SK-N-SH (cell line): ENCODE results near the gene OBSCN. TPM values are rescaled to one million over a fixed set of nuclear protein-coding genes. Genes with fewer than 3 reads are reported as not detected.

Experiments
- CTCF ChIA-PET: fragments of 300-600, 350-600 bp; formaldehyde crosslinking; extraction: SDS; loops from one replicate; lab custom pipeline; 2021; lab: Yijun Ruan, JAX
- POLR2A ChIA-PET: fragments of 350-600 bp; sonication (Branson Sonifier 250); formaldehyde crosslinking; extraction: SDS; loops from one replicate; lab custom pipeline; 2020; ENCODE audit warnings: antibody characterized with exemption, inconsistent platforms; lab: Yijun Ruan, JAX
- DNase-seq: peaks from one replicate; pipeline ENCODE4 v3.0.0; 2012
- H2AFZ ChIP-seq: fragments of 200-600 bp; sonication (generic); 2 replicates; pipeline ENCODE4 v1.8.1; 2016; ENCODE audit warnings: antibody characterized with exemption, mild to moderate bottlenecking, low read depth
- H3F3A ChIP-seq: fragments of 200-600 bp; sonication (generic); replicated peaks from 2 replicates; pipeline ENCODE3; 2016; ENCODE audit warnings: antibody characterized with exemption, mild to moderate bottlenecking; ENCODE audit not compliant: insufficient read depth
- H3K27ac ChIP-seq, 2 experiments: fragments of 200-500 bp in 1 of 2; fragments of 200-600 bp in 1 of 2; sonication (Bioruptor generic) in 1 of 2; sonication (generic), shearing (Covaris generic) in 1 of 2; 2 replicates each; pipeline versions ENCODE4 v1.5.1 to v1.6.1; 2014 to 2016; ENCODE audit warnings: low read depth in 2 of 2, inconsistent platforms in 1 of 2, low read length in 1 of 2, mild to moderate bottlenecking in 1 of 2, mixed read lengths in 1 of 2
- H3K27me3 ChIP-seq: fragments of 200-600 bp; sonication (generic), shearing (Covaris generic); 2 replicates; pipeline ENCODE4 v1.6.1; 2016; ENCODE audit warnings: mixed run types; ENCODE audit not compliant: insufficient read depth
- H3K36me3 ChIP-seq, 2 experiments: fragments of 200-500 bp in 1 of 2; fragments of 200-600 bp in 1 of 2; sonication (Bioruptor generic) in 1 of 2; sonication (generic) in 1 of 2; replicated peaks in 1 of 2; 2 replicates each; pipeline versions ENCODE3 to v1.5.1; 2014 to 2016; ENCODE audit warnings: low read length in 1 of 2, mild to moderate bottlenecking in 1 of 2; ENCODE audit not compliant: insufficient read depth in 2 of 2, control insufficient read depth in 1 of 2
- H3K4me1 ChIP-seq, 2 experiments: fragments of 200-500 bp in 1 of 2; fragments of 200-600 bp in 1 of 2; sonication (Bioruptor generic) in 1 of 2; sonication (generic), shearing (Covaris generic) in 1 of 2; 2 replicates each; pipeline versions ENCODE4 v1.5.1 to v1.6.1; 2014 to 2016; ENCODE audit warnings: low read depth in 1 of 2, low read length in 1 of 2, mixed run types in 1 of 2; ENCODE audit not compliant: insufficient read depth in 2 of 2, control insufficient read depth in 1 of 2
- H3K4me2 ChIP-seq: fragments of 200-600 bp; sonication (generic), shearing (Covaris generic); 2 replicates; pipeline ENCODE4 v1.6.1; 2017; ENCODE audit warnings: mixed run types
- H3K4me3 ChIP-seq, 2 experiments: fragments of 200-500 bp in 1 of 2; fragments of 200-600 bp in 1 of 2; sonication (Bioruptor generic) in 1 of 2; sonication (generic), shearing (Covaris generic) in 1 of 2; 2 replicates each; pipeline versions ENCODE4 v1.5.1 to v1.8.1; 2014 to 2016; ENCODE audit warnings: low read depth in 2 of 2, inconsistent platforms in 1 of 2, low read length in 1 of 2, mild to moderate bottlenecking in 1 of 2, mixed read lengths in 1 of 2, moderate library complexity in 1 of 2
- H3K79me2 ChIP-seq: fragments of 200-600 bp; sonication (generic); 2 replicates; pipeline ENCODE4 v1.8.1; 2017; ENCODE audit warnings: mild to moderate bottlenecking; ENCODE audit not compliant: insufficient read depth
- H3K9ac ChIP-seq: fragments of 200-600 bp; sonication (generic); 2 replicates; pipeline ENCODE4 v1.6.1; 2017; ENCODE audit warnings: mixed run types
- H3K9me2 ChIP-seq: fragments of 200-600 bp; sonication (generic); 2 replicates; pipeline ENCODE4 v1.6.1; 2017; ENCODE audit warnings: mixed run types
- H3K9me3 ChIP-seq: fragments of 200-600 bp; sonication (generic); 2 replicates; pipeline ENCODE4 v1.6.1; 2017; ENCODE audit warnings: mixed run types, mild to moderate bottlenecking, moderate library complexity
- H4K20me1 ChIP-seq: fragments of 200-600 bp; sonication (generic); 2 replicates; pipeline ENCODE4 v1.6.1; 2017; ENCODE audit warnings: mild to moderate bottlenecking, mixed run types; ENCODE audit not compliant: insufficient read depth
- CHD2 ChIP-seq: fragments of 150-350 bp; IDR thresholded peaks from 2 replicates; pipeline ENCODE4 v1.6.1; 2018; ENCODE audit warnings: low read length; ENCODE audit not compliant: partially characterized antibody
- ELF1 ChIP-seq: IDR thresholded peaks from 2 replicates; pipeline ENCODE4 v1.4.0; 2012
- EP300 ChIP-seq, 2 experiments: IDR thresholded peaks; 2 replicates each; pipeline versions ENCODE4 v1.4.0 to v1.6.1; 2012; ENCODE audit warnings: borderline replicate concordance in 1 of 2, low read depth in 1 of 2, low read length in 1 of 2
- EZH2phosphoT487 ChIP-seq: fragments of 200-600 bp; sonication (generic); IDR thresholded peaks from 2 replicates; pipeline ENCODE4 v1.6.1; 2017; ENCODE audit warnings: low read depth, mixed run types, mild to moderate bottlenecking, antibody characterized with exemption, moderate library complexity, borderline replicate concordance
- FOSL2 ChIP-seq: IDR thresholded peaks from 2 replicates; pipeline ENCODE4 v1.4.0; 2012; ENCODE audit warnings: low read depth, mild to moderate bottlenecking, moderate library complexity, borderline replicate concordance
- FOXM1 ChIP-seq: IDR thresholded peaks from 2 replicates; pipeline ENCODE4 v1.4.0; 2012; ENCODE audit warnings: low read depth, mild to moderate bottlenecking
- NFIC ChIP-seq: IDR thresholded peaks from 2 replicates; pipeline ENCODE4 v1.4.0; 2012; ENCODE audit warnings: borderline replicate concordance
- NRF1 ChIP-seq: IDR thresholded peaks from 2 replicates; pipeline ENCODE4 v1.6.1; 2012; ENCODE audit warnings: low read depth, mild to moderate bottlenecking, low read length
- POLR2AphosphoS5 ChIP-seq: IDR thresholded peaks from 2 replicates; pipeline ENCODE4 v1.6.1; 2012; ENCODE audit warnings: low read depth, low read length
- RAD21 ChIP-seq: IDR thresholded peaks from 2 replicates; pipeline ENCODE4 v1.6.1; 2012; ENCODE audit warnings: mild to moderate bottlenecking, low read length
- RFX5 ChIP-seq: IDR thresholded peaks from 2 replicates; pipeline ENCODE4 v1.6.1; 2012; ENCODE audit warnings: mild to moderate bottlenecking, improper control_type of control experiment, low read length
- SMC3 ChIP-seq: IDR thresholded peaks from 2 replicates; pipeline ENCODE4 v1.6.1; 2012; ENCODE audit warnings: low read depth, low read length, improper control_type of control experiment
- TCF12 ChIP-seq: IDR thresholded peaks from 2 replicates; pipeline ENCODE4 v1.4.0; 2012
- TEAD4 ChIP-seq: IDR thresholded peaks from 2 replicates; pipeline ENCODE4 v1.4.0; 2012; ENCODE audit warnings: mild to moderate bottlenecking, borderline replicate concordance; ENCODE audit not compliant: insufficient read depth
- USF2 ChIP-seq: fragments of 150-350 bp; IDR thresholded peaks from 2 replicates; pipeline ENCODE4 v1.6.1; 2017; ENCODE audit warnings: antibody characterized with exemption, low read length, low read depth, borderline replicate concordance
- YY1 ChIP-seq: IDR thresholded peaks from 2 replicates; pipeline ENCODE4 v1.4.0; 2012; ENCODE audit warnings: low read depth, mild to moderate bottlenecking
- WGBS: methylation state at CpG from one replicate; pipeline ENCODE4 v1.1.6; 2017; ENCODE audit warnings: low lambda C conversion rate; 5-methylcytosine and 5-hydroxymethylcytosine counted together
- polyA plus RNA-seq, 3 experiments: library from polyadenylated mRNA; depleted of rRNA; stranded (reverse); fragments of >200 nt; gene quantifications; 2 replicates each; pipeline ENCODE4 v1.2.3, GENCODE V29; 2012
- TF ChIP-seq, protein P1 (sequence below): IDR thresholded peaks from 2 replicates; pipeline ENCODE4 v1.4.0; 2012; ENCODE audit warnings: low read depth
- TF ChIP-seq, protein P2 (sequence below): IDR thresholded peaks from 2 replicates; pipeline ENCODE4 v1.4.0; 2012; ENCODE audit warnings: low read depth, borderline replicate concordance
- TF ChIP-seq, protein P3 (sequence below): fragments of 200-600 bp; sonication (generic); IDR thresholded peaks from 2 replicates; pipeline ENCODE4 v1.6.1; 2017; ENCODE audit warnings: antibody characterized with exemption, mild to moderate bottlenecking, moderate library complexity

OBSCN gene
- polyA plus RNA-seq, 1 of the 3 experiments (the other 2 are of a cell fraction): 4.0 TPM

GRCh38 chr1:228352677-228353481, 145.0 kb downstream of the OBSCN start (continued):
- TF ChIP-seq FOXM1 (no peak), TEAD4 (no peak), NRF1 (no peak), YY1 (no peak), RAD21 (no peak), SMC3 (no peak), TCF12 (no peak)
- TF ChIP-seq, protein P1, sequence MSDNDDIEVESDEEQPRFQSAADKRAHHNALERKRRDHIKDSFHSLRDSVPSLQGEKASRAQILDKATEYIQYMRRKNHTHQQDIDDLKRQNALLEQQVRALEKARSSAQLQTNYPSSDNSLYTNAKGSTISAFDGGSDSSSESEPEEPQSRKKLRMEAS: no peak

- no peaks in the 10 kb centered on the region for H3K9me3 ChIP-seq
- no peak overlapping the region for H3K27ac ChIP-seq
- no peak for DNase-seq
- 90% methylated on average over 2 of the region's 11 CpGs for WGBS
- H3K36me3 ChIP-seq: no peaks in the 10 kb centered on the region
- no peaks in the 10 kb centered on the region for H3K9me2 ChIP-seq
- H4K20me1 ChIP-seq: no peaks in the 10 kb centered on the region
- no peak overlapping the region for H3K4me3 ChIP-seq
- H3K27me3 ChIP-seq: no peaks in the 10 kb centered on the region
- CTCF ChIA-PET: interaction anchor here (1.7 kb wide), 1 partner anchor 17 kb away, joined by 4 read pairs; no protein-coding TSS in a partner anchor
- H3K9ac ChIP-seq: no peak overlapping the region
- TF ChIP-seq EP300 (IDR thresholded peaks at IDR 0.05; ENCODE audit: borderline replicate concordance in 1 of 2, low read depth in 1 of 2, low read length in 1 of 2): no peak
- TF ChIP-seq, protein P2, sequence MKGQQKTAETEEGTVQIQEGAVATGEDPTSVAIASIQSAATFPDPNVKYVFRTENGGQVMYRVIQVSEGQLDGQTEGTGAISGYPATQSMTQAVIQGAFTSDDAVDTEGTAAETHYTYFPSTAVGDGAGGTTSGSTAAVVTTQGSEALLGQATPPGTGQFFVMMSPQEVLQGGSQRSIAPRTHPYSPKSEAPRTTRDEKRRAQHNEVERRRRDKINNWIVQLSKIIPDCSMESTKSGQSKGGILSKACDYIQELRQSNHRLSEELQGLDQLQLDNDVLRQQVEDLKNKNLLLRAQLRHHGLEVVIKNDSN: no peak
- no peak for TF ChIP-seq NFIC
- no peak for TF ChIP-seq RFX5
- TF ChIP-seq SMC3: no peak
- TF ChIP-seq CHD2: no peak
- no peak for TF ChIP-seq EZH2phosphoT487
- TF ChIP-seq, protein P3, sequence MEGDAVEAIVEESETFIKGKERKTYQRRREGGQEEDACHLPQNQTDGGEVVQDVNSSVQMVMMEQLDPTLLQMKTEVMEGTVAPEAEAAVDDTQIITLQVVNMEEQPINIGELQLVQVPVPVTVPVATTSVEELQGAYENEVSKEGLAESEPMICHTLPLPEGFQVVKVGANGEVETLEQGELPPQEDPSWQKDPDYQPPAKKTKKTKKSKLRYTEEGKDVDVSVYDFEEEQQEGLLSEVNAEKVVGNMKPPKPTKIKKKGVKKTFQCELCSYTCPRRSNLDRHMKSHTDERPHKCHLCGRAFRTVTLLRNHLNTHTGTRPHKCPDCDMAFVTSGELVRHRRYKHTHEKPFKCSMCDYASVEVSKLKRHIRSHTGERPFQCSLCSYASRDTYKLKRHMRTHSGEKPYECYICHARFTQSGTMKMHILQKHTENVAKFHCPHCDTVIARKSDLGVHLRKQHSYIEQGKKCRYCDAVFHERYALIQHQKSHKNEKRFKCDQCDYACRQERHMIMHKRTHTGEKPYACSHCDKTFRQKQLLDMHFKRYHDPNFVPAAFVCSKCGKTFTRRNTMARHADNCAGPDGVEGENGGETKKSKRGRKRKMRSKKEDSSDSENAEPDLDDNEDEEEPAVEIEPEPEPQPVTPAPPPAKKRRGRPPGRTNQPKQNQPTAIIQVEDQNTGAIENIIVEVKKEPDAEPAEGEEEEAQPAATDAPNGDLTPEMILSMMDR: no peak
- TF ChIP-seq ELF1: no peak
- TF ChIP-seq TEAD4: no peak
- TF ChIP-seq FOSL2: no peak
- no peak for TF ChIP-seq USF2
- no peak for TF ChIP-seq FOXM1
- TF ChIP-seq NRF1: no peak
- TF ChIP-seq POLR2AphosphoS5: no peak
- no peak overlapping the region for H3K4me2 ChIP-seq
- H3K4me1 ChIP-seq: no peaks in the 10 kb centered on the region
- POLR2A ChIA-PET: no interaction called here
- no peaks in the 10 kb centered on the region for H3K79me2 ChIP-seq
- no peaks in the 10 kb centered on the region for H3F3A ChIP-seq
- H2AFZ ChIP-seq: no peak overlapping the region
These were observed 145.9 kb downstream of the OBSCN start for GRCh38 chr1:228353601-228354371.
